ENCODE measurements around the gene STRIP1. TPM values are rescaled to one million over a fixed set of nuclear protein-coding genes. Genes with fewer than 3 reads are reported as not detected.

The STRIP1 gene
- 58.9 TPM for total RNA-seq

- DNase-seq: peak; percentile 98
These were observed at the start of gene STRIP1 for GRCh38 chr1:110034451-110035235. Gene STRIP1, plus strand, starts transcription at chr1:110034624. Its CDS starts 14 bp downstream, at chr1:110034638.

DNA sequence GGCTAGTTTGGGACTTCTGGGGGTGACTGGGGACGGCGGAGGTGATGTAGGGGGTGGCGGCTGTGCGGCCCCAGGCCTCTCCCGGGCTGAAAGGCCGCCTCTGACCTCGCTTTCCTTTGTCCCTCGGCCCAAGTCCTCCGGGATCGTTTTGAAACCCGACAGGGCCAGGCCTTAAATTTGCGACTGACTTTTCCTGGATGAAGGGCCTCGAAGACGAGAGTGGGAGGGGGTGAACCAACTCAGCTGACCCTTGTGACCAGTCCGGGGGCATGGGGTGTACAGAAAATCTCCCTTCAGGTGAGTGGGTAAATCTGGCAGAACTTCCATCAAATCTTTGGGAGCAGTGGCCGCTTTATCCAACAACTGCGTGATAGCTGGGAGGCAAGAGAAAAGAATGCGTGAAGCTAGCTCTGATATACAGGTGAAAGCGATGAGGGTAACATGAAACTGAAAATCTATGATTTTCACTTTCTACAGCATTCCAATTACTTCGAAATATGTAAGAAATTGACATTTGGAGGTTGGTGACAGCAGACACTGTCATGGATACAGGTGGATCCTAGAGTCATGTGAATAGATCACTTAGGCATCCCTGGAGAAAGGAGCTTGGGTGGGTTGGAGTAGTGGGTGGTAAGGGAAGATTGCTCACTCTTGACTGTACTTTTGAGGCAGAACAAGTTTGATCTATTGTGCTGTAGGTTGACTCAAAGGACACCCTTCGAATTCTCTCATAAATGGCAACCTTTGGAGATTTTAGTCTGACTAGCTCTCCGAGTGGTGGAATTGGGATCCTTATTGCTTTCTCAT lies 49.0 kb upstream of the STRIP1 start:
- DNase-seq: peak; percentile 49

GRCh38 chr1:109986054-109986444 lies 48.4 kb upstream of the STRIP1 start:
- DNase-seq: no peak

GRCh38 chr1:109988349-109988914 lies 46.0 kb upstream of the STRIP1 start:
- DNase-seq: no peak

GRCh38 chr1:109989506-109990301 lies 44.7 kb upstream of the STRIP1 start:
- no peak for DNase-seq

DNA sequence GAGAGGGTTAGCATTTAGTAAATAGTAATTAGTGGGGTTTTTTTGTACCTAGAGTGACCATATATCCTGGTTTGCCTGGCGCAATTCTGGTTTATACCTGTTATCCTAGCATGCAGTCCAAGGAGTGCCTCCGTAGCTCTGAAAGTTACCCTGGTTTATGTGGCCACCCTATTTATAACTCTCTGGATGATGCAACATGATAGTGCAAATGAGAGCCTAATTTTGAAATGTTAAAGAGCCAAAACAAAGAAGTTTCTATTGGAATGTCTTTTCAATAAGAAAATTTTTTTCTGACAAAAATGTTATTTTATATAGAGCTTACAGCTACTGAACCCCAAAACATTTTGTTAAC lies 44.1 kb upstream of the STRIP1 start:
- DNase-seq: no peak

DNA sequence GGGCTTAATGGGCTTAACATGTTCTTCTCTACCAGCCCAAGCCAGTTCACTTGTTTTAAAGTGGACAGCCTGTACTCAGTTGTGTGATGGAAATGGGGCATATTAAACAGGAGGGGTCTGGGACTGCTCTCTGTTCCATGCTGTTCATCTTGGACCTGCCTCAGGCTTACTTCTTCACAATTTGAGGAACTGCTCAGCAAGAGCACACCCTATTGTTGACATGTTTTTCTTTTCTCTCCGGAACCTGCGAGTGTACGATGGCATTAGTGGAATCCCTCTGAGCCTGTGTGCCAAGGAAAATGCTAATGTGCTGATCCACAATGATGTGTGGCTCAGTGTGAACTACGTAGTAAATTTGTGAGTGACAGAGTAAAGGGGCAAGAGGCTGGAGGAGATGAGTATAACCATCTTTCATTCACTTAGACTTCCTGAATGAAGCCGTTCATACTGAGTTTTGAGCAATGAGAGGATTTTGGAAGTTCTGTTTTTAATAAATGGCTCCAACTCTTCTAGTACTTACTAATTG lies 43.0 kb upstream of the STRIP1 start:
- no peak for DNase-seq

GRCh38 chr1:109993885-109994284 lies 40.5 kb upstream of the STRIP1 start:
- DNase-seq: peak; percentile 51

DNA sequence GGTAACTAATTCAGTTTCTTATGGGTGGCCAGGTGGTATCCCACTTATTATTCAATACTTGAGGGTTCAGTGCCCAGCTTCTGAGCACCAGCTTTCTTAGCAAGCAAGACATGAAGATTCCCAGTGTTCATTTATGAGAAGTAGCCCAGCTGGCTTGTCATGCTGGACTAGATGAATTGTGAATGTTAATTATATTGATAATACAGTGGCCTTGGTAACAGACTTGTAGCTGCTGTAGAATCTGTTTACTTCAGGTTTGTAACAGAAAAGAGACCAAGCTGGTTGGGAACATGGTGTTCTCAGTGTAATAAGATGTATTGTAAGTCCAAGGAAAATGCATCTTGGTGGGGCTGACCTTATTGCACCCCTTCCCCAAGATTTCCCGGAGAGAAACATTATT lies 39.8 kb upstream of the STRIP1 start:
- DNase-seq: no peak

DNA sequence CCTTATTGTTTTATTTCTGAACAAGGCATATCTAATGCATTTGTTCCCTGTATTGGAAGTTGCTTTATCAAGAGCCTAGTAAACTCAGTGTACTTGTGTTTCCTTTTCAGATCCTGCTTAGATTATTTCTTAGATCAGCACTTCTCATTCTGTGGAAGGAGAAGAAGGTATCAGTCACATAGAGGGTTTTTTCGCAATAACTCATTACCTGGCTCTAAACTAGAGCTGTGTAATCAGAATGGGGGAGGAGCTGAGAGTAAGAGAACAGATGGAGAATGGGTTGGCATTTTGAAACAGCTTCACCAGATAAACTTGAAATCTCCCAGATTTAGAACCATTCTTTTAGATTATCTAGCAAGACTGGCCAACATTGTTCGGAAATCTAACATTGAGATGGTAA lies 38.9 kb upstream of the STRIP1 start:
- DNase-seq: no peak

GRCh38 chr1:109996476-109996875 lies 37.9 kb upstream of the STRIP1 start:
- DNase-seq: no peak

GRCh38 chr1:109997204-109997866 lies 37.1 kb upstream of the STRIP1 start:
- DNase-seq: no peak

GRCh38 chr1:109997867-109998229 lies 36.6 kb upstream of the STRIP1 start:
- no peak for DNase-seq

GRCh38 chr1:110002695-110003094 lies 31.7 kb upstream of the STRIP1 start:
- no peak for DNase-seq

- DNase-seq: peak; percentile 73
These were observed 30.5 kb upstream of the STRIP1 start for GRCh38 chr1:110003747-110004428.

- no peak for DNase-seq
These were observed 29.8 kb upstream of the STRIP1 start for GRCh38 chr1:110004583-110004982.

DNA sequence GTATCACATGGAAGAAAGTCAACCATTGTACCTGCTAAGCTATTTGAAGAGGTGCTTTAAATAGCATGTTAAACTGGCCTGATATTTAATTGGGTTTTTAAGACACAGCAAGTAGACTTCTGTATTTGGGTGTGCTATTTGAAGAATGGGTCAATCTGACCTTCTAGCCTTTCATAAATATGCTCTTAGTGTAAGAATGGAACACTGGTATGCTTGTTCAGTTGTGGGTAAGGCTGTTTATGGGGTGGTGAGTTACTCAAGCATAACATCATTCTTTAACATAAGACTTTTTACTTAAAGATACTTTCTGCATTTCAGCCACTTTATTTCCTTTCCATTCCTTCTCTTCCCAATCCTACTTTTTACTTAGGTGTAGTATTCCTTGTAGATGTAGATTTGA lies 28.5 kb upstream of the STRIP1 start:
- no peak for DNase-seq

DNA sequence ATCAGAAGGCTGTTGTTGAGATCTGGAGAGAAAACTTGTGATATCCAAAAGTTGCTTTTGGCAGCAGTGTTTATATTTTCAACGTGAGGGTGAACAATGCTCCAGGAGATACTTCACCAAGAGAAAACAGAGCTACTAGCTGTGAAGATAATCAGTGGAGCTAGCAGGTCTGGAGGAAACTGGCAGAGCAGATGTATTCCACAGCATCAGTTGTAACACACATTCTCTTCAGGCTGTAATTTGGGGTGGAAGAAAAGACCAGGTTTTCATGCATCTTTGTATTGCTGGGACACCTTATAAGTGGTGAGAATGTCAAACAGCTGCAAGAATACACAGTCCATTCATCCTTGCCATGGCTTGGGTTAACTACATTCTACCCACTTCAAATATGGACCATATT lies 27.9 kb upstream of the STRIP1 start:
- DNase-seq: no peak

- peak; percentile 28 for DNase-seq
These were observed 27.2 kb upstream of the STRIP1 start for GRCh38 chr1:110007046-110007830.

DNA sequence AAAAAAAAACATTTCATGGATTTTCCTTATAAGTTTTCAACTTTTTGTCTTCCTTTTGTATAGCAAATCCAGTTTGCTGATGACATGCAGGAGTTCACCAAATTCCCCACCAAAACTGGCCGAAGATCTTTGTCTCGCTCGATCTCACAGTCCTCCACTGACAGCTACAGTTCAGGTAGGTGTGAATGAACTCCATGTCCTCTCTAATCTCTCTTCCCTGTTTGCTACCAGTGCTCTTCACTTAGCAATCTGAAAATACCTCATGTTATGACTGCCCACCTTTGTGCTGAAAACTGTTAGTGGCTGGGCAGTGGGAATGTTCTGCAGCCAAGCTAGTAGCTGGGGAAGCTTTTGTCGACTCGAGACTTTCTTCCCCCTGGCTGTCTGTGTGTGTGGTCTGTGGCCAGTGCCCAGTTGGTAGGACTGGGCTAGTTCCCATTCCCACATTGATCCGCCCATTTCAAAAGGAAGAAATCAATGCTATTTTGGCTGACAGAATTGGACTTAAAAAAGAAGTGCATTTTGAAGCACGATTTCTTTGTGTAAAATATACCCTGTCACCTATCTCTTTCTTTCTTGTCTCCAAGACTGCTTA lies 25.4 kb upstream of the STRIP1 start:
- DNase-seq: no peak

Data from tongue (tissue), 2 donors.